Left lung (tissue), 10 donors: ENCODE measurements around the gene POMT1. TPM values are rescaled to one million over a fixed set of nuclear protein-coding genes. Genes with fewer than 3 reads are reported as not detected.

Source experiments
- ATAC-seq: fragments of 200-7000 bp; cut with Tn5 transposase; one replicate; pipeline ENCODE4 v1.9.1; 2020; ENCODE audit warnings: moderate library complexity
- DNase-seq, 4 donors: peaks; one replicate each; pipeline ENCODE4 v3.0.0-alpha.2; 2013 to 2020
- H3K27ac ChIP-seq, 2 donors: fragments of 200-600 bp; sonication (generic) in 1 of 2; one replicate each; pipeline versions ENCODE4 v1.5.0 to v1.8.0; 2020 to 2021
- H3K27me3 ChIP-seq, 2 donors: fragments of 200-600 bp; sonication (generic) in 1 of 2; one replicate each; pipeline versions ENCODE4 v1.5.0 to v1.8.0; 2020 to 2021
- H3K36me3 ChIP-seq, 2 donors: fragments of 200-600 bp; sonication (generic) in 1 of 2; one replicate each; pipeline versions ENCODE4 v1.5.0 to v1.8.0; 2020 to 2021
- H3K4me1 ChIP-seq, 2 donors: fragments of 200-600 bp; one replicate each; pipeline ENCODE4 v1.8.0; 2021
- H3K4me3 ChIP-seq, 2 donors: fragments of 200-600 bp; sonication (generic) in 1 of 2; one replicate each; pipeline versions ENCODE4 v1.5.0 to v1.8.0; 2020 to 2021; ENCODE audit warnings: mild to moderate bottlenecking in 1 of 2
- H3K9me3 ChIP-seq, 2 donors: fragments of 200-600 bp; sonication (generic) in 1 of 2; one replicate each; pipeline versions ENCODE4 v1.5.0 to v1.8.0; 2020 to 2021
- CTCF ChIP-seq, 2 donors: fragments of 200-600 bp; sonication (generic) in 1 of 2; IDR thresholded peaks; one replicate each; pipeline versions ENCODE4 v1.5.0 to v1.8.0; 2021; ENCODE audit warnings: antibody characterized with exemption in 2 of 2
- intact Hi-C, 2 donors: fragments of 100-400 bp; cut with DNase I; formaldehyde crosslinking; loops; one replicate each; pipeline versions ENCODE4 v1.11.2 to v1.14.2; 2022
- polyA plus RNA-seq, 6 donors: library from polyadenylated mRNA; unstranded; fragments of 120-200 nt; gene quantifications; one replicate each; pipeline ENCODE4 v1.2.1, GENCODE V29; 2013; ENCODE audit not compliant: insufficient read length in 6 of 6
- total RNA-seq, 2 donors: library from RNA; stranded (reverse); fragmentation: NEBNext Ultra II Directional; extraction: Animal tissue kit (Norgen Biotek cat#: 25700); gene quantifications; one replicate each; pipeline ENCODE4 v1.2.1, GENCODE V29; 2021
- donor health status: DM: no; HTN: yes; CAD: no.
- donor health status: DM: no; HTN: no; CAD: no.

POMT1 gene
- total and polyA plus RNA-seq, 8 donors, result 20.3 to 56.9 (median 39.2) TPM

- Histone ChIP-seq H3K27ac (no peak overlapping the region), H3K4me3 (no peak overlapping the region), H3K4me1 (no peaks in the 10 kb centered on the region), H3K27me3 (no peaks in the 10 kb centered on the region), H3K36me3 (peaks cover 0 to 100% of the 10 kb centered on the region in 2 donors), H3K9me3 (no peaks in the 10 kb centered on the region)
- intact Hi-C loops, result loop anchor here in 1 of 2 donors (10.0 kb wide), 1 partner anchor 132 kb away; no protein-coding TSS in a partner anchor
- ATAC-seq, result no peak
- peak in 1 of 4 donors; percentile 71 for DNase-seq
- TF ChIP-seq CTCF (IDR thresholded peaks at IDR 0.05), result no peak
Observed at GRCh38 chr9:131476777-131477345, 25.9 kb upstream of the POMT1 start.

- intact Hi-C loops, result loop anchor here in 1 of 2 donors (10.0 kb wide), 1 partner anchor 133 kb away; no protein-coding TSS in a partner anchor
- Histone ChIP-seq H3K27ac (no peak overlapping the region), H3K4me1 (no peaks in the 10 kb centered on the region), H3K9me3 (no peaks in the 10 kb centered on the region), H3K4me3 (no peak overlapping the region), H3K27me3 (no peaks in the 10 kb centered on the region), H3K36me3 (peaks cover 0 to 100% of the 10 kb centered on the region in 2 donors)
- DNase-seq (peak in 1 of 4 donors; percentile 63), ATAC-seq (no peak)
- no peak for TF ChIP-seq CTCF (IDR thresholded peaks at IDR 0.05)
Observed at GRCh38 chr9:131477367-131477766, 25.4 kb upstream of the POMT1 start.

GRCh38 chr9:131477816-131478419, 24.8 kb upstream of the POMT1 start:
- intact Hi-C loops, result loop anchor here in 1 of 2 donors (10.0 kb wide), 1 partner anchor 133 kb away; no protein-coding TSS in a partner anchor

GRCh38 chr9:131478421-131478868, 24.3 kb upstream of the POMT1 start:
- ATAC-seq (no peak), DNase-seq (peak in 2 of 4 donors; percentile 45 to 61)
- peak; percentile 33 to 56 for TF ChIP-seq CTCF (IDR thresholded peaks at IDR 0.05)
- H3K9me3 ChIP-seq, result no peaks in the 10 kb centered on the region
- intact Hi-C loops, result loop anchor here in 1 of 2 donors (10.0 kb wide), 1 partner anchor 134 kb away; no protein-coding TSS in a partner anchor
- no peaks in the 10 kb centered on the region for H3K27me3 ChIP-seq
- no peak overlapping the region for H3K27ac ChIP-seq
- H3K4me1 ChIP-seq, result no peaks in the 10 kb centered on the region
- H3K4me3 ChIP-seq, result no peak overlapping the region
- peaks cover 5 to 100% of the 10 kb centered on the region in 2 donors for H3K36me3 ChIP-seq

More at GRCh38 chr9:131477816-131478419, 24.8 kb upstream of the POMT1 start:
- no peaks in the 10 kb centered on the region for H3K9me3 ChIP-seq
- no peak for ATAC-seq
- H3K4me3 ChIP-seq, result no peak overlapping the region
- H3K4me1 ChIP-seq, result no peaks in the 10 kb centered on the region
- H3K27ac ChIP-seq, result no peak overlapping the region
- peak in 1 of 4 donors; percentile 53 for DNase-seq
- no peaks in the 10 kb centered on the region for H3K27me3 ChIP-seq
- TF ChIP-seq CTCF (IDR thresholded peaks at IDR 0.05), result no peak
- peaks cover 0 to 100% of the 10 kb centered on the region in 2 donors for H3K36me3 ChIP-seq

- no peak for TF ChIP-seq CTCF (IDR thresholded peaks at IDR 0.05)
- Histone ChIP-seq H3K36me3 (peaks cover 5 to 100% of the 10 kb centered on the region in 2 donors), H3K27me3 (no peaks in the 10 kb centered on the region), H3K4me3 (no peak overlapping the region), H3K4me1 (no peaks in the 10 kb centered on the region), H3K27ac (no peak overlapping the region), H3K9me3 (no peaks in the 10 kb centered on the region)
- DNase-seq, result peak in 1 of 4 donors; percentile 10
- ATAC-seq, result no peak
- intact Hi-C loops, result loop anchor here in 1 of 2 donors (10.0 kb wide), 1 partner anchor 134 kb away; no protein-coding TSS in a partner anchor
Observed at GRCh38 chr9:131478911-131479310, 23.8 kb upstream of the POMT1 start.
